GM12878 (cell line): ENCODE results near the gene DSEL. TPM values are rescaled to one million over a fixed set of nuclear protein-coding genes. Genes with fewer than 3 reads are reported as not detected.

ENCODE experiments used
- ATAC-seq: fragments of 200-7000 bp; cut with Tn5 transposase; 3 replicates; pipeline ENCODE4 v1.9.1; 2020; ENCODE audit warnings: mild to moderate bottlenecking, moderate library complexity
- BruUV-seq: library from RNA; stranded (reverse); fragments of 400-500 nt; replicated peaks from 2 replicates; lab custom pipeline; 2021; lab: Mats Ljungman, UMichigan
- CTCF ChIA-PET: fragments of 300-600 bp; sonication (Branson Sonifier 250); formaldehyde crosslinking; extraction: SDS; loops from one replicate; lab custom pipeline; 2021; ENCODE audit warnings: inconsistent platforms; lab: Yijun Ruan, JAX
- POLR2A ChIA-PET: fragments of 350-600 bp; formaldehyde crosslinking; extraction: SDS; loops from one replicate; lab custom pipeline; 2021; ENCODE audit warnings: inconsistent platforms; lab: Charles Lee
- RAD21 ChIA-PET: fragments of 300-600 bp; sonication (Branson Sonifier 250); formaldehyde crosslinking; loops from one replicate; lab custom pipeline; 2023; ENCODE audit warnings: antibody characterized with exemption; ENCODE audit not compliant: unreplicated experiment; lab: Charles Lee
- SMC1A ChIA-PET: fragments of 300-600 bp; sonication (Branson Sonifier 250); formaldehyde crosslinking; loops from one replicate; lab custom pipeline; 2023; ENCODE audit not compliant: unreplicated experiment, uncharacterized antibody; lab: Charles Lee
- DNase-seq: peaks from one replicate; pipeline ENCODE4 v3.0.0-alpha.2; 2011; ENCODE audit warnings: low read depth, low spot score
- FAIRE-seq: peaks from 3 replicates; lab custom pipeline; 2011; peaks lifted over from hg19 to GRCh38; lab: Jason Lieb, UNC
- H2AFZ ChIP-seq: 2 replicates; pipeline ENCODE4 v1.6.0; 2011; ENCODE audit warnings: low read depth, low read length, control low read depth; ENCODE audit not compliant: control insufficient read depth
- H3K27ac ChIP-seq: 2 replicates; pipeline ENCODE4 v1.5.1; 2011; ENCODE audit warnings: control low read depth; ENCODE audit not compliant: control insufficient read depth, insufficient read depth
- H3K27me3 ChIP-seq, 2 experiments: replicated peaks in 1 of 2; 2 replicates each; pipeline versions ENCODE4 v1.6.0 to v1.6.1; 2011; ENCODE audit warnings: low read length in 1 of 2; ENCODE audit not compliant: control insufficient read depth in 2 of 2, insufficient read depth in 2 of 2
- H3K36me3 ChIP-seq, 2 experiments: 2 replicates each; pipeline ENCODE4 v1.5.1; 2011; ENCODE audit warnings: low read length in 1 of 2; ENCODE audit not compliant: control insufficient read depth in 2 of 2, insufficient read depth in 2 of 2
- H3K4me1 ChIP-seq: 2 replicates; pipeline ENCODE4 v1.6.1; 2011; ENCODE audit warnings: mild to moderate bottlenecking, low read length, moderate library complexity, mixed read lengths; ENCODE audit not compliant: control insufficient read depth, insufficient read depth
- H3K4me2 ChIP-seq: 2 replicates; pipeline ENCODE4 v1.6.0; 2011; ENCODE audit warnings: control low read depth; ENCODE audit not compliant: control insufficient read depth, insufficient read depth
- H3K4me3 ChIP-seq: fragments of 200-600 bp; sonication (generic); 2 replicates; pipeline ENCODE4 v1.5.1; 2016
- H3K79me2 ChIP-seq: 2 replicates; pipeline ENCODE4 v1.6.0; 2011; ENCODE audit warnings: low read length; ENCODE audit not compliant: control insufficient read depth, insufficient read depth
- H3K9ac ChIP-seq: 2 replicates; pipeline ENCODE4 v1.8.0; 2011; ENCODE audit warnings: low read length, control low read depth, mixed read lengths; ENCODE audit not compliant: control insufficient read depth, insufficient read depth
- H3K9me3 ChIP-seq: replicated peaks from 3 replicates; pipeline ENCODE4 v1.5.1; 2011; ENCODE audit warnings: mild to moderate bottlenecking, low read length; ENCODE audit not compliant: control insufficient read depth, insufficient read depth
- H4K20me1 ChIP-seq: 2 replicates; pipeline ENCODE4 v1.6.0; 2011; ENCODE audit not compliant: control insufficient read depth, insufficient read depth
- CBFB ChIP-seq: IDR thresholded peaks from 2 replicates; pipeline ENCODE4 v1.6.1; 2016; ENCODE audit warnings: antibody characterized with exemption, low read depth
- CBX5 ChIP-seq: sonication (generic); IDR thresholded peaks from 2 replicates; pipeline ENCODE4 v1.6.1; 2016; ENCODE audit warnings: low read depth, moderate library complexity, mild to moderate bottlenecking, inconsistent platforms
- CREM ChIP-seq: IDR thresholded peaks from 2 replicates; pipeline ENCODE4 v1.6.1; 2014; ENCODE audit warnings: antibody characterized with exemption, low read depth
- LARP7 ChIP-seq: fragments of 450-650 bp; IDR thresholded peaks from 2 replicates; pipeline ENCODE4 v1.6.1; 2017; ENCODE audit warnings: mild to moderate bottlenecking
- NFYA ChIP-seq: IDR thresholded peaks from 2 replicates; pipeline ENCODE4 v1.6.1; 2011; ENCODE audit warnings: low read depth, mild to moderate bottlenecking, low read length, improper control_type of control experiment, borderline replicate concordance
- NRF1 ChIP-seq: conservative IDR thresholded peaks from 2 replicates; pipeline ENCODE4 v1.6.1; 2011; ENCODE audit warnings: mild to moderate bottlenecking, low read depth, low read length, improper control_type of control experiment
- POLR2AphosphoS2 ChIP-seq: IDR thresholded peaks from 2 replicates; pipeline ENCODE4 v1.6.1; 2011; ENCODE audit warnings: low read depth, mild to moderate bottlenecking, low read length, improper control_type of control experiment, moderate library complexity
- RELB ChIP-seq: fragments of 450-650 bp; IDR thresholded peaks from 2 replicates; pipeline ENCODE4 v1.6.1; 2017; ENCODE audit warnings: low read depth, mild to moderate bottlenecking, moderate library complexity
- REST ChIP-seq: IDR thresholded peaks from 2 replicates; pipeline ENCODE4 v1.6.1; 2012; ENCODE audit warnings: mild to moderate bottlenecking, low read depth, low read length
- SRF ChIP-seq, 2 experiments: IDR thresholded peaks; 2 replicates each; pipeline ENCODE4 v1.6.1; 2011; ENCODE audit warnings: low read depth in 2 of 2, low read length in 2 of 2, mild to moderate bottlenecking in 1 of 2, moderate library complexity in 1 of 2
- TARDBP ChIP-seq: IDR thresholded peaks from 2 replicates; pipeline ENCODE4 v1.6.1; 2016; ENCODE audit warnings: borderline replicate concordance
- TCF7 ChIP-seq: IDR thresholded peaks from 2 replicates; pipeline ENCODE4 v1.6.1; 2014; ENCODE audit warnings: antibody characterized with exemption, borderline replicate concordance
- YBX1 ChIP-seq: fragments of 450-650 bp; IDR thresholded peaks from 2 replicates; pipeline ENCODE4 v1.6.1; 2016; ENCODE audit warnings: antibody characterized with exemption
- WGBS: methylation state at CpG from one replicate; pipeline ENCODE4 v1.1.6; 2016; ENCODE audit warnings: low lambda C conversion rate; ENCODE audit not compliant: insufficient replicate concordance, insufficient coverage; ENCODE audit errors: missing lambda C conversion rate; 5-methylcytosine and 5-hydroxymethylcytosine counted together
- in situ Hi-C: fragments of 300-500 bp; cut with MboI; formaldehyde crosslinking; loops from 9 replicates; pipeline ENCODE4 v1.14.3; 2018; ENCODE audit warnings: mixed read lengths
- intact Hi-C: fragments of 100-400 bp; cut with micrococcal nuclease; formaldehyde crosslinking; loops from one replicate; pipeline ENCODE4 v1.14.2; 2022; ENCODE audit not compliant: unreplicated experiment
- polyA plus RNA-seq, 11 experiments: library from polyadenylated mRNA; depleted of rRNA in 4 of 11; unstranded in 6 of 11; stranded (reverse) in 5 of 11; fragments of >200 nt; fragmentation: Nextera tagmentation in 4 of 11; fragmentation: Illumina TruSeq in 1 of 11; extraction: Ambion mirVana in 4 of 11; extraction: Trizol in 1 of 11; gene quantifications; 1 replicate in 1 of 11; 2 replicates in 10 of 11; pipeline versions ENCODE4 v1.2.1 to v1.2.3, GENCODE V29; 2011 to 2016; ENCODE audit warnings: inconsistent platforms in 2 of 11, missing spikeins in 2 of 11, low read depth in 1 of 11
- total RNA-seq, 4 experiments: library from RNA; depleted of rRNA in 3 of 4; stranded (reverse); fragments of >200 nt in 3 of 4; fragmentation: Illumina TruSeq in 1 of 4; extraction: Trizol in 1 of 4; gene quantifications; 2 replicates each; pipeline versions ENCODE4 v1.2.1 to v1.2.3, GENCODE V29; 2013 to 2021

The DSEL gene
- total and polyA plus RNA-seq, 10 of the 15 experiments (the other 5 are each of a cell fraction or from before 2014, with no cell fraction given), result 0.03 TPM; not detected in 9

GRCh38 chr18:67508146-67508545 is 8.4 kb downstream of the DSEL start:
- 58% methylated on average over 2 of the region's 2 CpGs for WGBS
- intact Hi-C loops, result no loop called here
- Histone ChIP-seq H3K27me3 (no peaks in the 10 kb centered on the region), H4K20me1 (no peaks in the 10 kb centered on the region), H3K9ac (no peak overlapping the region), H3K27ac (no peak overlapping the region), H3K36me3 (no peaks in the 10 kb centered on the region), H3K79me2 (no peaks in the 10 kb centered on the region), H3K4me1 (no peaks in the 10 kb centered on the region), H3K4me3 (no peak overlapping the region), H2AFZ (no peak overlapping the region), H3K4me2 (no peak overlapping the region), H3K9me3 (no peaks in the 10 kb centered on the region)
- SMC1A ChIA-PET, result no interaction called here
- ATAC-seq (no peak), FAIRE-seq (no peak), DNase-seq (no peak)
- TF ChIP-seq LARP7 (no peak), TCF7 (no peak), YBX1 (no peak), NFYA (no peak), CBFB (no peak), SRF (IDR thresholded peaks at IDR 0.05; ENCODE audit: low read depth in 2 of 2, low read length in 2 of 2) (no peak), CREM (no peak), POLR2AphosphoS2 (no peak), CBX5 (no peak), NRF1 (no peak), RELB (no peak), REST (no peak), TARDBP (no peak)
- POLR2A ChIA-PET, result no interaction called here
- in situ Hi-C loops, result no loop called here
- RAD21 ChIA-PET, result no interaction called here
- CTCF ChIA-PET, result no interaction called here
- no TSS peak for BruUV-seq
